HG03565 (cell line): Measurements from ENCODE around the gene FOXQ1.
"Not testable (repeated sequence)": the region's sequence is repeated elsewhere in the genome, so short reads cannot be mapped to it uniquely, and the experiment has no call there.

Experiments
- ATAC-seq: cut with Tn5 transposase; IDR thresholded peaks from one replicate; pipeline ENCODE4 v1.9.1; 2021; ENCODE audit warnings: mild to moderate bottlenecking, moderate library complexity; ENCODE audit not compliant: unreplicated experiment

Gene FOXQ1

GRCh38 chr6:1318584-1318983 lies 6.7 kb downstream of the FOXQ1 start:
- ATAC-seq, result not testable (repeated sequence)

DNA sequence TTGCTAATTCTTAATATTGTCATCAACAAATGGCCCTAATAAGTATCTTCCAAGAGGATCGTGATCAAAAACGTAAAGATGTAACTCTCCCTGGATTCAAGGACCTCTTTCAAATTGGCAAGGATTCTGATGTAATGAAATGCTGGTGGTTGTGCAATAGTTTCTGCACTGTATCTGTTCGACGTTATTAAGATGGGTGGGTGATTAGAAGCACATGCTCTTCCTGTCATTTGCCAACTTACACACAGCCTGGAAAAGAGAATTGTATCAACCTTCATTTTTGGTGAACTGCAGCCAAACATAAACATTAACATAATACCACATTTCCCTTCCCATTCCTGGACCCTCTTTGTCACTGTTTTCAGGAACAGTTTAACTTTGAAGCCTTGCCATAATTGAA lies 9.8 kb downstream of the FOXQ1 start:
- ATAC-seq, result no peak

DNA sequence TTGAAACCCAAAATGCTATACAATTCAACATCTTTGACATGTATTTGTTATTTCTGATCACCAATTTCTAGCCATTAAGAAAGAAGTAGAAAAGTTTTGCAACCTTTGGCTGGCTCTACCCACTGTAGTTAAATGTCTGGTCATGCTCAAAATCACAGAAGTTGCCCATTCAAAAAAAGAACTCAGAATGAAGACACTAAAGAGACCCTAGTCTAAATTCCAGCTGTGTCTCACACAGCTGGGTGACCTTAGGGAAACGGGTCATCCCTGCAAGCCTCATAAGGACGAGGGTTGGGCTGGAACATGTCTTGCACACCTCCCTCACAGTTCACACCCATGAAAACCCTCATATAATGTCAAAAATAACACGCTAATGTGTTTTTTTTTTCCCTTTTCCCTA lies 10.3 kb downstream of the FOXQ1 start:
- no peak for ATAC-seq

DNA sequence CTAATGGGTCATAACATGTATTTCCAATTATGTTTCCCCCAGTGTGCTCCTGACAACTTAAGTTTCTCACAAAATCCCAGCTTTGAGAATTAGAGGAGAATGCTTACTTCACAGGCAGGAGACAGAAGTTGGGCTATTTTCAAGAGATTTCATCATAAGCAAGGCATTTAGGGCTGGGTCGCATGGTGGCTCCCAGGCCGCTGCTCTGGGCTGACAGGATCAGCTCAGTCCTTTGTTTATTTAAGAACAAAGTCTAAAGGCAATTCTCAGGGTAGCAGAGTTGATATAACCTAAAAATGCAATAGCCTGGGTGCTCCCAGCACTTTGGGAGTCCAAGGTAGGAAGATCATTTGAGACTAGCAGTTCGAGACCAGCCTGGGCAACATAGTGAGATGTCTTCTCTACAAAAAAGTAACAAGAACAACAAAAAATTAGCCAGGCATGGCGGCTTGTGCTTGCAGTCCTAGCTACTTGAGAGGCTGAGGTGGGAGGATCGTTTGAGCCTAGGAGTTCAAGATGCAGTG lies 10.9 kb downstream of the FOXQ1 start:
- no peak for ATAC-seq

DNA sequence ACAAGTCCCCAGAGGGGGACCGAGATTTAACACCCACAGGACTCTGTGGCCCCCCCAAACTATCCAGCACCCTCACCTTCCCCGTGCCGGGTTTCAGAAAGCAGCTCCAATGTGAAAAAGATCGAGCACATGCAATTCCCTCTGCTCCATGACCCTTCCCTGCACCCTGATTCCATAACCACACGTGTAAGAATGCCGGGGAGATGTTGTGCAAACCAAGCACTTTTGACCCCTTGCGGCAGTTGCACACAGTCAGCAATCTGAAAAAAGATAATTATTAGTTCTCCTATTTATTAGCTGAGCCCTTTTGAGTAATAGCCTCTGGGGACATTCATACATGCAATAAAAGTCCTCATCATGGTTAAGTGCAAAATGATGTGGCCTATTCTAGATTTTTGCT lies 13.0 kb downstream of the FOXQ1 start:
- ATAC-seq, result no peak

- ATAC-seq, result no peak
Observed at GRCh38 chr6:1325461-1326309, 13.8 kb downstream of the FOXQ1 start.

GRCh38 chr6:1326535-1327121 lies 14.7 kb downstream of the FOXQ1 start:
- ATAC-seq, result no peak

DNA sequence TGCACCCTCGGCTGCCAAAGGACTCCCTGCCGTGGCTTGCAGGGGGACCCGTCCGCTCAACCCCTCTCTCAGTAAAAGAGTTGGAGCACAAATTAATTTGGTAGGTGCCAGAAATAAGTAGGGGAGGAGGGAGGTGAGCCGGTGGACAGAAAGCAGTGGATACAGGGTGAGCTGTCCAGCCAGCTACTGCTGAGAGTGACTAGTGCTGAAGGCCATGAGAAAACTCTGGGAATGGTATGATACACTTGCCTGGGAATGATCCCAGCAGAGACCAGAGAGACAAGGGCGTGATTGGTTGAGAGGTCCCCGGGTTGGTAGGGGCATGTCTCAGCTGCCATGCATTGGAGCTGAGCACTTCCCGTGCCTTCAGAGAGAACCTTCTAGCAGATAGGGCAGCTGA lies 15.7 kb downstream of the FOXQ1 start:
- no peak for ATAC-seq

- no peak for ATAC-seq
Observed at GRCh38 chr6:1328129-1328800, 16.4 kb downstream of the FOXQ1 start.

DNA sequence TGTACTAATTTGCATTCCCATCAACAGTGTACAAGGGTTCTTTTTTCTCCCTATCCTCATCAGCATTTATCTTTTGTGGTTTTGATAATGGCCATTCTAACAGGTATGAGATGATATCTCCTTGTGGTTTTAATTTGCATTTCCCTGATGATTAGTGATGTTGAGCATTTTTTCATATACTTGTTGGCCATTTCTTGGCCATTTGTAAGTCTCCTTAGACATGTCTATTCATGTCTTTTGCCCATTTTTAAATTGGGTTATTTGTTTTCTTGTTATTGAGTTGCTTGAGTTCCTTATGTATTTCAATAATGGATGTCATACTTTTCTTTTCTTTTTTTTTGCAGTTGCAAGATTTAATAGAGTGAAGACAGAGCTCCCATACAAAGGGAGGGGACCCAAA lies 17.8 kb downstream of the FOXQ1 start:
- no peak for ATAC-seq

- ATAC-seq, result no peak
Observed at GRCh38 chr6:1334684-1335083, 22.8 kb downstream of the FOXQ1 start.

DNA sequence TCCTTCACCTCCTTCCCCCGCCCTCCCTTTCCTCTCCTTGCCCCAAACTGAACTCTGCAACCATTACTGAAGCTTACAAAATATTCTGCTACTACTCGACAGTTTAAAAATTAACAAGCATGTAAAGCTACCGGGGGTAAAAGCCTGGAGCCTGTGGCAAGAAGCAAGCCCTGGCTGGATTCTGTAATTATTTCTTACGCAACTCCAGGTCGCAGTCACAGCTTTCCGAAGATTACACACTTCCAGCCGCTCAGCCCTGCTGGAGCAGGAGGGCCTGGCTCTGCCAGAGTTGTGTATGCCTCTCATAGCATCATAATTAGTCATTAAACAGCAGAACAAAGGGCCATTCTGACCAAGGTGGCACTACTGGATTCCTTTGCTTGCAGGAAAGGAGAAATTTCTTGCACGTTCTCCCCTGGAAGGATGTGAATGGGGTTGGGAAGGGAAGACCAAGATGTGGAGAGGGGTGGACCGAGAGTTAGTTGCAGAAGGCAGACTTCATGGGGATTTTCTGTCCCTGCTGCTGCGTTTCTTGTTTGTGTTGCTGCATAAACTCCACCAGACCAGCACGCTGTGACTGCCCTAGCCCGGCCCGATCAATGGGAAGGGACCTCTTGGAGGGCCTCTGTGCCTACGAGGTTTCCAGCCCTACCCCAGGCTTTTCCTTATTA lies 23.6 kb downstream of the FOXQ1 start:
- ATAC-seq, result no peak

DNA sequence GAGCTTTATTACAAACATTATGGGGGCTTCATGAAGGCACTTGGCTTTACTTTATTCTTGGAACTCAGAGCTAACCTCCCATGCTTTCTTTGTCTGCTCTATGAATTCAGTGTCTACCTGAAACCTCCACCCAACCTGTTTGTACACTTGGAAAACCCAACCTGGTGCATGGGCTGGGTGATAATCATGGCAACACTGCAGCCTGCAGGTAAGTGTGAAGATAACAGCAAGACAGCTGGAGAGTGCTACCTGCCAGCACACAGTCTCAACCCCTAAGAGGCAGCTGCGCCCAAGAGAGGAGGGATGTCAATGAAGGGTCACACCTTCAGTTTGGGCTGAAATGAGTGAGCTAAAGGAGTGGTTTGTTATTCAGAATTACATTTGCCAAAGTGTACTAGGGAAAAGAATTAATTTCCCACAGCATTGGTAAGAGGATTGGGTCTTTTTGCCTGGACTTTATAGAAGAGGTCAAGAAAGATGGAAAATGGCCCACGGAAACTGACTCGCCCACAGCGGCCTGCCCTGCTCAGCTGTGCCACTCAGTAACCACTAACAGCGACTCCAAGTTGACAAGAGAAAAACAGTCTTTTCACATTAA lies 24.4 kb downstream of the FOXQ1 start:
- ATAC-seq, result no peak

DNA sequence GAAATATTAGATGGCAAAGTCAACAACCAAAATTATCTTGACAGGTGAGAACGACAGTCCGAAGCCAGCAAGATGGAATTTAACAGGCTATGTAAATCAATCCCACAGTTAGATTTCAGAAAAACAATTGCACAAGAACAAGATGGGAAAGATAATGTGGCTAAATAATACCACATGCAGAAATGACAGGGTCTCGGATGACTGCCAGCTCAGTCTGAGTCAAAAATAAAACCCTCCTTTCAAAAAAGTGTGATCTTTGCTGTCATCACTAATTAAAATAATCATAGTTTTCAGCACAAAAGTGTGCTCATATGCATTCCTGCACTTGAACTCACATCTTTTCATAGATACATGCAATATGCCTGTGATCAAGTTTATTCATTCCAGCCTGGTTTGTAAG lies 25.9 kb downstream of the FOXQ1 start:
- ATAC-seq, result no peak

DNA sequence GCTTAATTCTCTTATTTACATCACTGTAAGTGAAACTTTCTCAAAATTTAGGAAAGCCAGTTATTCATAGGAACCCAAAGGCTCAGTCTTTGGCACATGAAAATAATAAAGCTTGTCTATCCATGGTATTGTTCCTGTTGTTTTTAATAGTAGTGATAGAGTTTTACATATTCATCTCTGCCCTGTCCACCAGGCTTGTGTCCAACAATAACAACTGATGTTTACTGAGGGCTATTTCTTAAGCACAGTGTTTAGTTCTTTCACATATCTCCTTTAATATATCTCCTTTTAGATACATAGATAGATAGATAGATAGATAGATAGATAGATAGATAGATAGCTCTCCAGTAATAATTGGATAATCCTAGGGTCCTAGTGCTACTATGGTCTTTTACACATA lies 34.2 kb downstream of the FOXQ1 start:
- ATAC-seq, result no peak

DNA sequence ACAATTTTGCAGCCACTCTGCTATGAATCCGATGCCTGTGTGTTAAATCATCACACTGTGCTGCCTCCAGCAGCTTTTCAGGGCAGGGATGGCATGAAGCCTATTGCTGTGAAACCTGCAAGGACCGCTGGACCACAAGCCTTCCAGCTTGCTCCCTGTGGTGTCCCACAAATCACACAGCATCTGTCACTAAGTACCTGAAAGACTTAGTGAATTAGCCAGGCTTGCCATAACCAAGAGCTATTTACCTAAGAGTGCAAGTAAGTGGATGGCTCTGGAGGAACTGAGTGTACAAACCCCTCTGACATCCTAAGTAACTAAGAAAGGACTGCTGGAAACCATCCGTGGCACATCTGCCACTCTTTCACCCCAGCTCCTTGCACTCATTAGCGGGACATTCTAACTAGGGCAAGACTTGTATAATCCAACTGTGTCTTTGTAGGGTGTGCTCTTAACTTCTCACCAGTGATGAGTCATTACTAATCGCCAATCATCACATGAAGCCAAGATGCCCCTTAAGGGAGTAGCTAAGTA lies 34.7 kb downstream of the FOXQ1 start:
- no peak for ATAC-seq

DNA sequence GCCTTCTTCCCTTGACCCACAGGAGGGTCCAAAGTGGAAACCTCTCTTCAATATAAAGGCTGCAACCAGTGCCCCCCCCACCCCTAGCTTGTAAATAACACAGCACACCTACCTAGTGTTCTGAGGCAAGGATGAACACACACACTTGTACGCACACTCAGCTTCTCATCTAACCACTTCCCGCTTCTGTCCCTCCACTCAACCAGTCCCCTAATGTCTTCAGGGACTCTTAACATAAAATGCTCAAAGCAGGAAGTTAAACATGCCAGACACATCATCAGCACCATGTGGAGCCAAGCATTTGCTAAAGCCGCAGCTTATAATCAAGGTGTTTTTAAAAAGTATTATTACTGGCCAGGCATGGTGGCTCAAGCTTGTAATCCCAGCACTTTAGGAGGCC lies 35.3 kb downstream of the FOXQ1 start:
- ATAC-seq, result no peak

- ATAC-seq, result no peak
Observed at GRCh38 chr6:1348675-1349074, 36.8 kb downstream of the FOXQ1 start.

DNA sequence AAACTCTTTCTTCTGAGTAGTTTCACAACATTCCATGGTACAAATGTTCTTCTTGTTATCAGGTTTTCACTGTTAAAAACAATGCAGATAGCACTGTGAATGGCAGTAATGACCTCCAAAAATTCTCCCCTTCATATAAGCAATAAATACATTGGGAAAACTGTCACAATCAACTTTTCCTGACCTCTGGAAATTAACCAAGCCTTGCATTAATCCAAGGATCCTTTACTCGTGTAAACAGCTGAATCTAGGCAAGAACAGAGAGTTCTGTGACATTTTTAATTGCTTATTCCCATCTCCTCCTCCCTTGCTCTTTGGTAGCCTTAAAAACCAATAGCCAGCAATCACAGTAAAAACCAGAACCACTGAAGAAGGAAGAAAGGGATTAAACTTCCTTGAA lies 37.8 kb downstream of the FOXQ1 start:
- no peak for ATAC-seq

DNA sequence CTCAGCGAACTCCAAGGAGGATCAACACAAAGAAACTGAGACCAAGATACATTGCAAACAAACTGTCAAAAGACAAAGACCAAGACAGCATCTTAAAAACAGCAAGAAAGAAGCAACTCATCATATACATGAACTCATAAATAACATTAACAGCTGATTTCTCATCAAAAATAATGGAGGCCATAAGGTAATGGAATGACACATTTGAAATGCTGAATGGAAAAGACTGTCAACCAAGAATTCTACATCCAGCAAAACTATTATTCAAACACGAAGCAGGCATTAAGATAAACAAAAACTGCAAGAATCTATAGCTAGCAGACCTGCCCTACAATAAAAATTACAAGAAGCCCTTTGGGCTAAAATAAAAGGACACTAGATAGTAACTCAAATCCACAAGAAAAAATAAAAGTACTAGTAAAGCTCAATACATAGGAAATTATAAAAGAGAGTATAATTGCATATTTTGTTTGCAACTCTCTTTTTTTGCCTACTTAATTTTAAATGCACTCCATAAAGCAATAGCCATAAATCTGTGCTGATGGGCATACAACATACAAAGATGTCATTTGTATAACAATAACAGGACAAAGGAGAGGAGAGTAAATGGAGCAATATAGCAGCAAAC lies 39.6 kb downstream of the FOXQ1 start:
- no peak for ATAC-seq
